Measurements from ENCODE around the gene UPK3A.
"Not testable (repeated sequence)": the region's sequence is repeated elsewhere in the genome, so short reads cannot be mapped to it uniquely, and the experiment has no call there.

Gene UPK3A

GRCh38 chr22:45323695-45324094, 38.9 kb downstream of the UPK3A start:
- TF ChIP-seq CTCF (IDR thresholded peaks at IDR 0.05; ENCODE audit: low read depth, low read length): no peak
- no peak for TF ChIP-seq MAX (IDR thresholded peaks at IDR 0.05; ENCODE audit: low read depth, low read length)
- no peak for TF ChIP-seq POLR2A (IDR thresholded peaks at IDR 0.05; ENCODE audit: extremely low read depth, insufficient read length)
- TF ChIP-seq MYC (IDR thresholded peaks at IDR 0.05; ENCODE audit: low read depth, low read length): no peak
- no peak for DNase-seq (ENCODE audit: low read depth)
- no peak overlapping the region for H3K4me3 ChIP-seq (ENCODE audit: low read depth, low read length)

GRCh38 chr22:45324311-45324711, 39.6 kb downstream of the UPK3A start:
- no peak for DNase-seq (ENCODE audit: low read depth)
- TF ChIP-seq POLR2A (IDR thresholded peaks at IDR 0.05; ENCODE audit: extremely low read depth, insufficient read length) (no peak), MYC (IDR thresholded peaks at IDR 0.05; ENCODE audit: low read depth, low read length) (no peak), MAX (IDR thresholded peaks at IDR 0.05; ENCODE audit: low read depth, low read length) (no peak), CTCF (IDR thresholded peaks at IDR 0.05; ENCODE audit: low read depth, low read length) (no peak)

GRCh38 chr22:45328261-45328660, 43.5 kb downstream of the UPK3A start:
- not testable (repeated sequence) for DNase-seq (ENCODE audit: low read depth); H3K4me3 ChIP-seq (ENCODE audit: low read depth, low read length)

More at GRCh38 chr22:45324311-45324711, 39.6 kb downstream of the UPK3A start:
- H3K4me3 ChIP-seq (ENCODE audit: low read depth, low read length): no peak overlapping the region

GRCh38 chr22:45328822-45329529, 44.2 kb downstream of the UPK3A start:
- no peak for TF ChIP-seq POLR2A (IDR thresholded peaks at IDR 0.05; ENCODE audit: extremely low read depth, insufficient read length)

GRCh38 chr22:45329530-45329936, 44.8 kb downstream of the UPK3A start:
- DNase-seq (ENCODE audit: low read depth): no peak
- TF ChIP-seq CTCF (IDR thresholded peaks at IDR 0.05; ENCODE audit: low read depth, low read length) (no peak), MYC (IDR thresholded peaks at IDR 0.05; ENCODE audit: low read depth, low read length) (no peak), POLR2A (IDR thresholded peaks at IDR 0.05; ENCODE audit: extremely low read depth, insufficient read length) (no peak), MAX (IDR thresholded peaks at IDR 0.05; ENCODE audit: low read depth, low read length) (no peak)

More at GRCh38 chr22:45328822-45329529, 44.2 kb downstream of the UPK3A start:
- DNase-seq (ENCODE audit: low read depth): no peak
- no peak overlapping the region for H3K4me3 ChIP-seq (ENCODE audit: low read depth, low read length)

GRCh38 chr22:45330548-45330947, 45.8 kb downstream of the UPK3A start:
- no peak for TF ChIP-seq MYC (IDR thresholded peaks at IDR 0.05; ENCODE audit: low read depth, low read length)
- no peak for DNase-seq (ENCODE audit: low read depth)
- no peak overlapping the region for H3K4me3 ChIP-seq (ENCODE audit: low read depth, low read length)

More at GRCh38 chr22:45329530-45329936, 44.8 kb downstream of the UPK3A start:
- no peak overlapping the region for H3K4me3 ChIP-seq (ENCODE audit: low read depth, low read length)

GRCh38 chr22:45331486-45331885, 46.7 kb downstream of the UPK3A start:
- TF ChIP-seq MAX (IDR thresholded peaks at IDR 0.05; ENCODE audit: low read depth, low read length): no peak
- no peak for TF ChIP-seq POLR2A (IDR thresholded peaks at IDR 0.05; ENCODE audit: extremely low read depth, insufficient read length)
- no peak for TF ChIP-seq MYC (IDR thresholded peaks at IDR 0.05; ENCODE audit: low read depth, low read length)
- TF ChIP-seq CTCF (IDR thresholded peaks at IDR 0.05; ENCODE audit: low read depth, low read length): no peak
- DNase-seq (ENCODE audit: low read depth): no peak
- H3K4me3 ChIP-seq (ENCODE audit: low read depth, low read length): no peak overlapping the region

Data from NB4 (cell line).